C4-2B (cell line): ENCODE data around the gene TMEM221.

Experiments used
- H3K27ac ChIP-seq: fragments of 450-650 bp; 2 replicates; pipeline ENCODE4 v1.5.1; 2017
- CTCF ChIP-seq: fragments of 450-650 bp; conservative IDR thresholded peaks from 2 replicates; pipeline ENCODE4 v1.5.1; 2017; ENCODE audit warnings: mild to moderate bottlenecking
- ZFX ChIP-seq: fragments of 450-650 bp; IDR thresholded peaks from 2 replicates; pipeline ENCODE4 v1.6.1; 2017

Gene TMEM221

DNA sequence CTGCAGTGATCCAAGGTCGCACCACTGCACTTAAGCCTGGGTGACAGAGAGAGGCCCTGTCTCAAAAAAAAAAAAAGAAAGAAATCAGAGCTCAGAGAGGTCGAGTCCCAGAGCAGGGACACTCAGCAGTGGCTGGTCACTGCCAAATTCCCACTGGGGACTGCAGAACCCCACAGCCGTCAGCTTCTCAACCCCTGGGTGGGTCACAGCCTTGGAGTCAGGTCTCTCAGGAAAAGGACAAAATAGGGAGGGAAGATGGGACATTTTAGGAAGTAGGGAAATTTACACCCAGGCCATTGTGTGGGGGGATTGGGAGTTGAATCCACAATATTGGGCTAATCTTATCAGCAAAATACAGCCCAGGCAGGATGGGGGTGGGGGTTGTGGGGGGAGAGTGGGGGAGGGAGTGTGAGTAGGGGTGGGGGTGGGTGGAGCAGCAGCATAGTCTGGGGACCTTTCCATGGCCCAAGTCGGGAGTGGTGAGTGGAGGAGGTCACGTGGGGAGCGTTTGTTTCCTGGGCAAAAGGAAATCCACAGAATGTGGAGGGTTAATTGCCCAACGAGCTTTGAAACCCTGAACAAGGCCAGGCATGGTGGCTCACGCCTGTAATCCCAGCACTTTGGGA is 49.5 kb downstream of the TMEM221 start:
- no peak overlapping the region for H3K27ac ChIP-seq
- no peak for TF ChIP-seq CTCF
- no peak for TF ChIP-seq ZFX

GRCh38 chr19:17394891-17395415 is 53.5 kb downstream of the TMEM221 start:
- no peak; the same call in 1 of the 2 replicates for TF ChIP-seq CTCF
- TF ChIP-seq ZFX = no peak
- H3K27ac ChIP-seq = no peak overlapping the region

GRCh38 chr19:17393914-17394313 is 54.6 kb downstream of the TMEM221 start, which contains the start of gene CCDC194:
CCDC194 (minus strand) TSS chr19:17394196; CDS start chr19:17394158, 38 bp downstream.
- TF ChIP-seq CTCF (no peak), ZFX (no peak)
- H3K27ac ChIP-seq = no peak within 1 kb of the TSS

GRCh38 chr19:17393002-17393401 is 55.5 kb downstream of the TMEM221 start:
- TF ChIP-seq ZFX = no peak
- TF ChIP-seq CTCF = no peak
- no peak overlapping the region for H3K27ac ChIP-seq

- H3K27ac ChIP-seq = no peak overlapping the region
Measured at GRCh38 chr19:17391371-17392151, 56.9 kb downstream of the TMEM221 start.

DNA sequence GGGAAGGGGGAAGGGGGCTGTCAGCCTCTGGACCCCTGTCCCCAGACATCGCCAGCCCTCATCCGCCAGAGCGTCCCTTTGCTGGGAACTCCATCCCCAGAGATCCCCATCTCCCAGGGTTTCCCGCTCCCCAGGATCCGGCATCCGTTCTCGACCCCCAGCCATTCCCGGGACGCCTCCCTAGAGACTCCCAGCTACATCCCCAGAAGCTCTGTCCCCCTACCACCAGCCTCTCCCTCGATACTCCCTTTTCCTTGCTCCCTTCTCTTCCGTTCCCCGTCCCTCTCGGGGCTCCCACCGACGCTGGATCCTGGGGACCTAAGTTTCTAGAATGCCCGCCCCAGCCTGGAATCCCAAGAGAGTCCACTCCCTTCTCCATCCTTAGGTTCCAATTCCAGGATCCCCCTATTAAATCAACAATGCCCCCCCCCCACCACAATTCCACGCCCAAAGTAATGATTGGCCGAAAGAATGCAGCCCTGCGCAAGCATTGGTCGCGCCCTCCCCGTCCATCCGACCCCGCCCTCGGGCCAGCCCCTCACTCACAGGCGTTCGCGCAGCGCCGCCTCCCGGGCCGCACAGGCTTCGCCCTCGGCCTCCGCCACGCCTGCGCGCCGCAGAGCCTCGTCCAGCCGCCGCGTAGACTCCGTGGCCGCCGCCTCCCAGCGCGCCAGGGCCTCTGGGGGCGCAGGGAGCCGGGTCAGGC is 57.6 kb downstream of the TMEM221 start:
- no peak overlapping the region for H3K27ac ChIP-seq
- TF ChIP-seq CTCF = peak; percentile 57
- TF ChIP-seq ZFX = no peak

More at GRCh38 chr19:17391371-17392151, 56.9 kb downstream of the TMEM221 start:
- TF ChIP-seq ZFX (no peak), CTCF (peak; percentile 35; the same call in 1 of the 2 replicates)
